SIG-M5 treated with dmso at 0.1 percent for 504 hours (cell line): ENCODE results near the gene CERK.

ENCODE experiments used
- DNase-seq: peaks from one replicate; lab custom pipeline; 2025; ENCODE audit not compliant: unreplicated experiment; lab: John Stamatoyannopoulos, UW

Gene CERK

GRCh38 chr22:46703171-46703995 lies 34.7 kb downstream of the CERK start:
- no peak for DNase-seq

DNA sequence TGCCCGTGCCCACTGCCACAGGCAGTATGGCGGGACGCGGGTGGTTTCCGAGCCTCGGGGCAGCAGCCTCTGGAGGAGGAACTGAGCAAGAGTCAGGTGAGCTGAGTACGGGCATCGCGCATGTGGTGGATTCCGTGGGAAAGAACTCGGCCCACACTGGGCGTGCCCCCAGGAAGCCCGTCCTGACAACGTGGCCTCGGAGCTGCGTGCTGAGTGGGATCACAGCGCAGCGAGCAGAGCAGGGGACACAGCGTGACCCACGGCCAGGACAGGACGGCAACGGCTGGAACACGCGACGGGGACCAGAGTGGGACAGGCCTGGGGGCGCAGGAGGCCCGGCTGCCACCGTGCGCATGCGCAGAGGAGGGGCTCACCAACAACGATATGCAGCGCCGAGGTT lies 36.8 kb downstream of the CERK start:
- no peak for DNase-seq

GRCh38 chr22:46699091-46699490 lies 39.0 kb downstream of the CERK start:
- no peak for DNase-seq

DNA sequence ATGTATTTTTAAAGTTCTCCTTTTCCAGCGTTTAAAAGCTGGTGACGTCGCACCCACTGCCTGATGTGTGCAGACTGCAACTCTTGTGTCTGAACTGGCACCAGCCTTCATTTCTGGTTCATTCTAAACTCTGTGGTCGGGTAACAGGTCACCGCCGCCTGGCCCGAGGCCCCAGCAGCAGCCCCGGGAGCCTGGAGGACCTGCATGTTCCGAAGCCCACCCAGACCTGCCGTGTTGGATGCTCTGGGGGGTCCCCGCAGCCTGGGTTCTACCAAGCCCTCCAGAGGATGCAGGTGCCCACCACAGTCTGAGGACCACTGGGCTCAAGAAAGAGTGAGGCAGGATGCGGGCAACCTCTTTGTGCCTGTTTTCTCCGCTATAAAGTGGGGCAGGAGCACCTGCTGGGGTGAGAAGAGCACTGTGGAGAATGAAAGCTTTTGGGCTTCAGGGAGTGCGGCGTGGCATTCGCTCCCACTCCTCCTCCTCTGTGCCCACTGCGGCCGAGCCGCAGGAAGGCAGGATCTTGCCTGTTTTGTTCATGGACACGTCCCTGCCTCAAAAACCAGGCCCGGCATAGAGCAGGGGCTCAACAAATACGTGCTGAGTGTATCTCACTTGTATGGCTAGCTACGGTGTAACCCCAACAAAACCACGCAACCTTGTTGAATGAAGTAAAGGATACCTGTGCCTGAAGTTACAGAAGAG lies 40.1 kb downstream of the CERK start:
- DNase-seq = no peak

GRCh38 chr22:46696614-46697013 lies 41.4 kb downstream of the CERK start:
- no peak for DNase-seq

- DNase-seq = no peak
These were observed 41.9 kb downstream of the CERK start for GRCh38 chr22:46696229-46696518.

GRCh38 chr22:46695346-46696228 lies 42.5 kb downstream of the CERK start:
- no peak for DNase-seq

GRCh38 chr22:46694416-46695170 lies 43.5 kb downstream of the CERK start:
- no peak for DNase-seq

- no peak for DNase-seq
These were observed 44.2 kb downstream of the CERK start for GRCh38 chr22:46693634-46694415.

GRCh38 chr22:46691571-46691970 lies 46.5 kb downstream of the CERK start:
- DNase-seq = no peak

GRCh38 chr22:46690146-46690545 lies 47.9 kb downstream of the CERK start:
- DNase-seq = no peak

- no peak for DNase-seq
These were observed 49.1 kb downstream of the CERK start for GRCh38 chr22:46688949-46689348.

GRCh38 chr22:46687460-46687859 lies 50.6 kb downstream of the CERK start:
- no peak for DNase-seq

DNA sequence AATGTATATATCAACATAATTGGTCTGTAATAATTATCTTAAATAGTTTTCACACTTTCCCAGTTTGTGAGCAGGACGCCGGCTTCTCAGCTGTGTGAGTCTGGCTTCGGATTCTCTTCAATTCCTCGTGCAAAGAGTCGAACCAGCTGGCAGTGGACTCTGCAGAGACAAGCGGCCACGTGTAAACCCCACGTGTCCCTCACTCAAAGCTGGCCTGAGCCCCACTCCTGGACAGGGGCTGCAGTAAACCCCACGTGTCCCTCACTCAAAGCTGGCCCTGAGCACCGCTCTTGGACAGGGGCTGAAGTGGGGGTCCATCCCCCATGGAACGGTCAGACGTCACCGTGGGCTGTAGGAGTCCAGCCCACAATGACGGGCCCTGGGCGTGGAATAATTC lies 51.0 kb downstream of the CERK start:
- DNase-seq = no peak

- no peak for DNase-seq
These were observed 51.6 kb downstream of the CERK start for GRCh38 chr22:46686221-46687047.

- DNase-seq = no peak
These were observed 53.3 kb downstream of the CERK start for GRCh38 chr22:46684706-46685105.

- DNase-seq = no peak
These were observed 55.9 kb downstream of the CERK start for GRCh38 chr22:46682011-46682731.

GRCh38 chr22:46681010-46681409 lies 57.0 kb downstream of the CERK start:
- no peak for DNase-seq
